H1 (cell line): ENCODE results near the gene TGFA. TPM values are rescaled to one million over a fixed set of nuclear protein-coding genes. Genes with fewer than 3 reads are reported as not detected.

Source experiments
- GTF2F1 ChIP-seq: IDR thresholded peaks from 2 replicates; pipeline ENCODE4 v1.6.1; 2012; ENCODE audit warnings: low read depth, low read length, improper control_type of control experiment, borderline replicate concordance
- MAX ChIP-seq: IDR thresholded peaks from 2 replicates; pipeline ENCODE4 v1.6.1; 2012; ENCODE audit warnings: inconsistent platforms
- polyA plus RNA-seq, 7 experiments: library from polyadenylated mRNA; depleted of rRNA in 3 of 7; stranded (reverse) in 5 of 7; unstranded in 2 of 7; fragments of >200 nt in 5 of 7; fragments of 200-250 nt in 2 of 7; gene quantifications; 1 replicate in 5 of 7; 2 replicates in 1 of 7; 4 replicates in 1 of 7; pipeline versions ENCODE4 v1.2.1 to v1.2.3, GENCODE V29; 2011 to 2013; ENCODE audit warnings: missing spikeins in 2 of 7, mixed read lengths in 2 of 7
- total RNA-seq: library from RNA; stranded (reverse); fragmentation: NEBNext Ultra II Directional; extraction: Animal tissue kit (Norgen Biotek cat#: 25700); gene quantifications from 2 replicates; pipeline ENCODE4 v1.2.1, GENCODE V29; 2021

TGFA gene
- total and polyA plus RNA-seq, 2 of the 8 experiments (the other 6 are each of a cell fraction or from before 2014, with no cell fraction given), result 1.8 to 3.7 TPM

- TF ChIP-seq MAX, result no peak
- TF ChIP-seq GTF2F1, result no peak
- TF ChIP-seq, all 59 proteins: peak for 0
These were observed 3.7 kb upstream of the TGFA start (continued) for GRCh38 chr2:70557171-70557838.
